Neural cell (in vitro differentiated cells): ENCODE measurements around the gene BAD. TPM values are rescaled to one million over a fixed set of nuclear protein-coding genes. Genes with fewer than 3 reads are reported as not detected.
"Not testable (repeated sequence)": the region's sequence is repeated elsewhere in the genome, so short reads cannot be mapped to it uniquely, and the experiment has no call there.

Source experiments
- H2AFZ ChIP-seq: fragments of 200-600, 300-800 bp; sonication (generic), shearing (Covaris generic); 2 replicates; pipeline ENCODE4 v1.6.0; 2014; ENCODE audit warnings: low read depth, mild to moderate bottlenecking, antibody characterized with exemption, low read length, moderate library complexity
- H3F3A ChIP-seq: fragments of 200-600 bp; shearing (Covaris generic); 2 replicates; pipeline ENCODE4 v1.6.1; 2016; ENCODE audit warnings: mild to moderate bottlenecking, moderate library complexity, mixed read lengths, antibody characterized with exemption, low read length; ENCODE audit not compliant: insufficient read depth, poor library complexity, severe bottlenecking
- H3K27ac ChIP-seq: fragments of 200-600, 300-800 bp; sonication (generic), shearing (Covaris generic); 2 replicates; pipeline ENCODE4 v1.5.1; 2014; ENCODE audit warnings: mild to moderate bottlenecking, low read length, moderate library complexity
- H3K27me3 ChIP-seq: fragments of 300-800, 200-600 bp; sonication (generic), shearing (Covaris generic); 2 replicates; pipeline ENCODE4 v1.6.0; 2014; ENCODE audit warnings: mild to moderate bottlenecking, low read depth, low read length, moderate library complexity; ENCODE audit not compliant: insufficient read depth
- H3K36me3 ChIP-seq: fragments of 300-800, 200-600 bp; sonication (generic), shearing (Covaris generic); 2 replicates; pipeline ENCODE4 v1.5.1; 2014; ENCODE audit warnings: mild to moderate bottlenecking, antibody characterized with exemption, low read length, moderate library complexity; ENCODE audit not compliant: insufficient read depth
- H3K4me2 ChIP-seq: fragments of 300-800, 200-600 bp; sonication (generic), shearing (Covaris generic); 2 replicates; pipeline ENCODE4 v1.6.0; 2014; ENCODE audit warnings: mild to moderate bottlenecking, low read length
- H3K4me3 ChIP-seq: fragments of 300-800, 200-600 bp; sonication (generic), shearing (Covaris generic); 2 replicates; pipeline ENCODE4 v1.5.1; 2014; ENCODE audit warnings: mild to moderate bottlenecking, low read length, moderate library complexity
- H3K79me2 ChIP-seq: fragments of 200-600 bp; shearing (Covaris generic); replicated peaks from 2 replicates; pipeline ENCODE4 v1.6.0; 2014; ENCODE audit warnings: mild to moderate bottlenecking, low read length, moderate library complexity; ENCODE audit not compliant: insufficient read depth
- H3K9ac ChIP-seq: fragments of 300-800, 200-600 bp; sonication (generic), shearing (Covaris generic); 2 replicates; pipeline ENCODE4 v1.6.1; 2016; ENCODE audit warnings: mild to moderate bottlenecking, low read length, mixed read lengths
- H3K9me2 ChIP-seq: fragments of 200-600 bp; shearing (Covaris generic); 2 replicates; pipeline ENCODE4 v1.6.1; 2016; ENCODE audit warnings: mild to moderate bottlenecking, low read length, mixed read lengths; ENCODE audit not compliant: insufficient read depth
- H3K9me3 ChIP-seq: fragments of 200-600, 300-800 bp; sonication (generic), shearing (Covaris generic); 2 replicates; pipeline ENCODE4 v1.6.1; 2016; ENCODE audit warnings: mild to moderate bottlenecking, mixed run types, low read length, moderate library complexity, mixed read lengths
- H4K20me1 ChIP-seq: fragments of 200-600 bp; shearing (Covaris generic); 2 replicates; pipeline ENCODE4 v1.6.1; 2016; ENCODE audit warnings: mild to moderate bottlenecking, mixed run types; ENCODE audit not compliant: insufficient read depth
- CTCF ChIP-seq: fragments of 450-650 bp; IDR thresholded peaks from 2 replicates; pipeline ENCODE4 v1.5.1; 2014; ENCODE audit warnings: antibody characterized with exemption, mild to moderate bottlenecking, moderate library complexity; ENCODE audit not compliant: poor library complexity, severe bottlenecking
- EP300 ChIP-seq: fragments of 450-650 bp; conservative IDR thresholded peaks from 2 replicates; pipeline ENCODE4 v1.6.1; 2014; ENCODE audit warnings: antibody characterized with exemption, mild to moderate bottlenecking, moderate library complexity; ENCODE audit not compliant: poor library complexity, severe bottlenecking
- EZH2 ChIP-seq: fragments of 200-600, 300-800 bp; shearing (Covaris generic), sonication (generic); IDR thresholded peaks from 2 replicates; pipeline ENCODE4 v1.6.1; 2014; ENCODE audit warnings: antibody characterized with exemption, low read length, borderline replicate concordance, mild to moderate bottlenecking; ENCODE audit not compliant: insufficient read depth, poor library complexity, severe bottlenecking
- MXI1 ChIP-seq: fragments of 450-650 bp; conservative IDR thresholded peaks from 2 replicates; pipeline ENCODE4 v1.6.1; 2014; ENCODE audit warnings: antibody characterized with exemption, mild to moderate bottlenecking; ENCODE audit not compliant: poor library complexity, severe bottlenecking
- POLR2AphosphoS5 ChIP-seq: IDR thresholded peaks from 2 replicates; pipeline ENCODE4 v1.6.1; 2012
- RAD21 ChIP-seq: fragments of 450-650 bp; conservative IDR thresholded peaks from 2 replicates; pipeline ENCODE4 v1.6.1; 2014; ENCODE audit warnings: antibody characterized with exemption, mild to moderate bottlenecking, moderate library complexity
- SMC3 ChIP-seq: fragments of 450-650 bp; conservative IDR thresholded peaks from 2 replicates; pipeline ENCODE4 v1.6.1; 2014; ENCODE audit warnings: antibody characterized with exemption, mild to moderate bottlenecking, moderate library complexity; ENCODE audit not compliant: poor library complexity
- TAF1 ChIP-seq: IDR thresholded peaks from 2 replicates; pipeline ENCODE4 v1.6.1; 2012; ENCODE audit warnings: low read depth
- polyA plus RNA-seq: library from polyadenylated mRNA; depleted of rRNA; stranded (reverse); fragments of >200 nt; gene quantifications from 2 replicates; pipeline ENCODE4 v1.2.3, GENCODE V29; 2014
- TF ChIP-seq, protein P1 (sequence below): IDR thresholded peaks from 2 replicates; pipeline ENCODE4 v1.6.1; 2012; ENCODE audit warnings: borderline replicate concordance

BAD gene
- polyA plus RNA-seq, 1 donor from 2014 or later = 219 TPM

DNA sequence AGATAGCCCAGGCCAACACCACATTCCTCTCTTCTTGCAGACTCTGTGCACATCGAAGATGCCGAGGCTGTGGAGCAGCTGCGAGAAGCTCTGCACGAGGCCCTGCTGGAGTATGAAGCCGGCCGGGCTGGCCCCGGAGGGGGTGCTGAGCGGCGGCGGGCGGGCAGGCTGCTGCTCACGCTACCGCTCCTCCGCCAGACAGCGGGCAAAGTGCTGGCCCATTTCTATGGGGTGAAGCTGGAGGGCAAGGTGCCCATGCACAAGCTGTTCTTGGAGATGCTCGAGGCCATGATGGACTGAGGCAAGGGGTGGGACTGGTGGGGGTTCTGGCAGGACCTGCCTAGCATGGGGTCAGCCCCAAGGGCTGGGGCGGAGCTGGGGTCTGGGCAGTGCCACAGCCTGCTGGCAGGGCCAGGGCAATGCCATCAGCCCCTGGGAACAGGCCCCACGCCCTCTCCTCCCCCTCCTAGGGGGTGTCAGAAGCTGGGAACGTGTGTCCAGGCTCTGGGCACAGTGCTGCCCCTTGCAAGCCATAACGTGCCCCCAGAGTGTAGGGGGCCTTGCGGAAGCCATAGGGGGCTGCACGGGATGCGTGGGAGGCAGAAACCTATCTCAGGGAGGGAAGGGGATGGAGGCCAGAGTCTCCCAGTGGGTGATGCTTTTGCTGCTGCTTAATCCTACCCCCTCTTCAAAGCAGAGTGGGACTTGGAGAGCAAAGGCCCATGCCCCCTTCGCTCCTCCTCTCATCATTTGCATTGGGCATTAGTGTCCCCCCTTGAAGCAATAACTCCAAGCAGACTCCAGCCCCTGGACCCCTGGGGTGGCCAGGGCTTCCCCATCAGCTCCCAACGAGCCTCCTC lies 31.4 kb upstream of the BAD start:
- not testable (repeated sequence) for H3K9me3 ChIP-seq, H2AFZ ChIP-seq, H3K9me2 ChIP-seq, H4K20me1 ChIP-seq, H3K9ac ChIP-seq, H3K4me2 ChIP-seq, H3K27ac ChIP-seq, H3F3A ChIP-seq, H3K36me3 ChIP-seq, H3K27me3 ChIP-seq
- Histone ChIP-seq H3K79me2 (peaks cover 13% of the 10 kb centered on the region), H3K4me3 (peak overlapping the region; percentile 99)

DNA sequence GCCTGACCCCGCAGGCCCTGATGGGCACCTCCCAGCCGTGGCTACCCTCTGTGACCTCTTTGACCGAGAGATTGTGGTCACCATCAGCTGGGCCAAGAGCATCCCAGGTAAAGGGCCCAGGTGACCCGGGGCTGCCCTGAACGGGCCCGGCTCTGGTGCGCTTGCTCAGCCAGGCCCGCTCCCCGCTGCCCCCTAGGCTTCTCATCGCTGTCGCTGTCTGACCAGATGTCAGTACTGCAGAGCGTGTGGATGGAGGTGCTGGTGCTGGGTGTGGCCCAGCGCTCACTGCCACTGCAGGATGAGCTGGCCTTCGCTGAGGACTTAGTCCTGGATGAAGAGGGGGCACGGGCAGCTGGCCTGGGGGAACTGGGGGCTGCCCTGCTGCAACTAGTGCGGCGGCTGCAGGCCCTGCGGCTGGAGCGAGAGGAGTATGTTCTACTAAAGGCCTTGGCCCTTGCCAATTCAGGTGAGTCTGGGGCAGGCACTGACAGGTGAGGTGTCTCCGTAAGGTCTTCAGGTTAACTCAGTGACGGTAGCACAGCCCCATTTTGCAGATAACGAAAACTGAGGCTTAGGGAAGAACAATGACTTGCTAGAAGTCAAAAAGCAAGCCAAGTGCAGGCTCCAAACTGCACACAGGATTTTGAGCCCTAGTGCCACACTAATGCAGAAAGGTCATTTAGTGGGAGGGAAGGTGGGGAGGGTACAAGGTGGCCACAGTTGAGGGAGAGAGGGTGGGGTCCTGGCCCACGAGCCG lies 30.5 kb upstream of the BAD start:
- Histone ChIP-seq H3K4me3 (no peak overlapping the region), H3K36me3 (no peaks in the 10 kb centered on the region), H3K9me3 (no peaks in the 10 kb centered on the region), H4K20me1 (no peaks in the 10 kb centered on the region), H3K27me3 (no peaks in the 10 kb centered on the region), H3K4me2 (no peak overlapping the region), H3K79me2 (peaks cover 13% of the 10 kb centered on the region), H3K9ac (no peak overlapping the region), H3K27ac (no peak overlapping the region), H3K9me2 (no peaks in the 10 kb centered on the region), H3F3A (no peaks in the 10 kb centered on the region), H2AFZ (no peak overlapping the region)
- TF ChIP-seq MXI1 (no peak), EZH2 (no peak)

GRCh38 chr11:64314146-64314804 lies 29.8 kb upstream of the BAD start:
- Histone ChIP-seq H2AFZ (no peak overlapping the region), H3K9me2 (no peaks in the 10 kb centered on the region), H3K27ac (no peak overlapping the region), H3K79me2 (peaks cover 11% of the 10 kb centered on the region), H3K4me2 (no peak overlapping the region), H3K36me3 (no peaks in the 10 kb centered on the region), H3K9ac (no peak overlapping the region), H3K4me3 (no peak overlapping the region), H3F3A (no peaks in the 10 kb centered on the region), H3K9me3 (no peaks in the 10 kb centered on the region), H4K20me1 (no peaks in the 10 kb centered on the region), H3K27me3 (no peaks in the 10 kb centered on the region)
- TF ChIP-seq, protein P1, sequence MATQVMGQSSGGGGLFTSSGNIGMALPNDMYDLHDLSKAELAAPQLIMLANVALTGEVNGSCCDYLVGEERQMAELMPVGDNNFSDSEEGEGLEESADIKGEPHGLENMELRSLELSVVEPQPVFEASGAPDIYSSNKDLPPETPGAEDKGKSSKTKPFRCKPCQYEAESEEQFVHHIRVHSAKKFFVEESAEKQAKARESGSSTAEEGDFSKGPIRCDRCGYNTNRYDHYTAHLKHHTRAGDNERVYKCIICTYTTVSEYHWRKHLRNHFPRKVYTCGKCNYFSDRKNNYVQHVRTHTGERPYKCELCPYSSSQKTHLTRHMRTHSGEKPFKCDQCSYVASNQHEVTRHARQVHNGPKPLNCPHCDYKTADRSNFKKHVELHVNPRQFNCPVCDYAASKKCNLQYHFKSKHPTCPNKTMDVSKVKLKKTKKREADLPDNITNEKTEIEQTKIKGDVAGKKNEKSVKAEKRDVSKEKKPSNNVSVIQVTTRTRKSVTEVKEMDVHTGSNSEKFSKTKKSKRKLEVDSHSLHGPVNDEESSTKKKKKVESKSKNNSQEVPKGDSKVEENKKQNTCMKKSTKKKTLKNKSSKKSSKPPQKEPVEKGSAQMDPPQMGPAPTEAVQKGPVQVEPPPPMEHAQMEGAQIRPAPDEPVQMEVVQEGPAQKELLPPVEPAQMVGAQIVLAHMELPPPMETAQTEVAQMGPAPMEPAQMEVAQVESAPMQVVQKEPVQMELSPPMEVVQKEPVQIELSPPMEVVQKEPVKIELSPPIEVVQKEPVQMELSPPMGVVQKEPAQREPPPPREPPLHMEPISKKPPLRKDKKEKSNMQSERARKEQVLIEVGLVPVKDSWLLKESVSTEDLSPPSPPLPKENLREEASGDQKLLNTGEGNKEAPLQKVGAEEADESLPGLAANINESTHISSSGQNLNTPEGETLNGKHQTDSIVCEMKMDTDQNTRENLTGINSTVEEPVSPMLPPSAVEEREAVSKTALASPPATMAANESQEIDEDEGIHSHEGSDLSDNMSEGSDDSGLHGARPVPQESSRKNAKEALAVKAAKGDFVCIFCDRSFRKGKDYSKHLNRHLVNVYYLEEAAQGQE = no peak
- TF ChIP-seq POLR2AphosphoS5 = no peak
- no peak for TF ChIP-seq CTCF
- no peak for TF ChIP-seq TAF1
- no peak for TF ChIP-seq EZH2
- TF ChIP-seq EP300 = no peak
- TF ChIP-seq MXI1 = no peak
- TF ChIP-seq RAD21 = no peak
- TF ChIP-seq SMC3 = no peak
